GM21786 (cell line): Measurements from ENCODE around the gene LMNTD2.

Experiments
- ATAC-seq: cut with Tn5 transposase; IDR thresholded peaks from one replicate; pipeline ENCODE4 v1.9.1; 2021; ENCODE audit not compliant: unreplicated experiment

Gene LMNTD2

GRCh38 chr11:535519-536454 lies 24.8 kb downstream of the LMNTD2 start, which contains the start of gene HRAS:
TSS of gene HRAS (minus strand) at chr11:535576.
- peak; percentile 61 for ATAC-seq

GRCh38 chr11:535210-535518 lies 25.4 kb downstream of the LMNTD2 start:
- ATAC-seq: peak; percentile 8

- ATAC-seq: no peak
Measured at GRCh38 chr11:534396-535209, 25.9 kb downstream of the LMNTD2 start.

- ATAC-seq: no peak
Measured at GRCh38 chr11:533586-534395, 26.7 kb downstream of the LMNTD2 start.

- no peak for ATAC-seq
Measured at GRCh38 chr11:532986-533585, 27.5 kb downstream of the LMNTD2 start.

GRCh38 chr11:532527-532985 lies 28.0 kb downstream of the LMNTD2 start:
- no peak for ATAC-seq

- ATAC-seq: no peak
Measured at GRCh38 chr11:531919-532526, 28.5 kb downstream of the LMNTD2 start.

GRCh38 chr11:530960-531831 lies 29.3 kb downstream of the LMNTD2 start:
- ATAC-seq: no peak

GRCh38 chr11:529728-530411 lies 30.7 kb downstream of the LMNTD2 start:
- ATAC-seq: no peak

GRCh38 chr11:528815-529727 lies 31.5 kb downstream of the LMNTD2 start:
- ATAC-seq: no peak

GRCh38 chr11:528166-528814 lies 32.2 kb downstream of the LMNTD2 start:
- ATAC-seq: no peak

GRCh38 chr11:526192-526591 lies 34.3 kb downstream of the LMNTD2 start:
- ATAC-seq: no peak

- no peak for ATAC-seq
Measured at GRCh38 chr11:521177-521688, 39.3 kb downstream of the LMNTD2 start.

- ATAC-seq: no peak
Measured at GRCh38 chr11:520428-521176, 39.9 kb downstream of the LMNTD2 start.

GRCh38 chr11:518463-519202 lies 41.9 kb downstream of the LMNTD2 start:
- ATAC-seq: peak; percentile 42
